Hematopoietic multipotent progenitor cell treated with erythropoietin and hydrocortisone succinate and interleukin-3 and kit ligand, for 6 days (in vitro differentiated cells): ENCODE data around the gene TTC38.
A peak's percentile ranks its signal among the peaks of the same experiment; 100 is the strongest.
"Not testable (repeated sequence)": the region's sequence is repeated elsewhere in the genome, so short reads cannot be mapped to it uniquely, and the experiment has no call there.

ENCODE experiments used
- DNase-seq: peaks from one replicate; pipeline ENCODE4 v3.0.0-alpha.2; 2015

TTC38 gene

GRCh38 chr22:46246178-46246577 is 21.6 kb upstream of the TTC38 start:
- no peak for DNase-seq

GRCh38 chr22:46247443-46247975 is 20.3 kb upstream of the TTC38 start:
- DNase-seq = no peak

- peak; percentile 95 for DNase-seq
Observed at GRCh38 chr22:46250035-46250782, 17.6 kb upstream of the TTC38 start, which contains the start of gene CDPF1. TSS of gene CDPF1 (minus strand) at chr22:46250293. CDS start at chr22:46248284, 2,009 bp downstream.

GRCh38 chr22:46250783-46251125 is 17.1 kb upstream of the TTC38 start:
- no peak for DNase-seq

GRCh38 chr22:46251266-46251665 is 16.5 kb upstream of the TTC38 start:
- DNase-seq = no peak

- DNase-seq = no peak
Observed at GRCh38 chr22:46251816-46252380, 15.9 kb upstream of the TTC38 start.

GRCh38 chr22:46256358-46256958 is 11.3 kb upstream of the TTC38 start:
- no peak for DNase-seq

GRCh38 chr22:46259374-46259773 is 8.4 kb upstream of the TTC38 start:
- DNase-seq = peak; percentile 68

GRCh38 chr22:46260038-46260437 is 7.8 kb upstream of the TTC38 start:
- DNase-seq = no peak

- DNase-seq = peak; percentile 82
Observed at GRCh38 chr22:46262449-46263215, 5.2 kb upstream of the TTC38 start.

GRCh38 chr22:46263216-46263590 is 4.6 kb upstream of the TTC38 start, which contains the start of gene PKDREJ:
TSS of gene PKDREJ (minus strand) at chr22:46263343. CDS start at chr22:46263322, 21 bp downstream.
- DNase-seq = no peak

- DNase-seq = not testable (repeated sequence)
Observed at GRCh38 chr22:46264520-46264919, 3.3 kb upstream of the TTC38 start.

GRCh38 chr22:46265627-46266026 is 2.2 kb upstream of the TTC38 start:
- DNase-seq = not testable (repeated sequence)

- DNase-seq = no peak
Observed at GRCh38 chr22:46269564-46269963, 1.8 kb downstream of the TTC38 start.

GRCh38 chr22:46272196-46272595 is 4.4 kb downstream of the TTC38 start:
- DNase-seq = no peak

- no peak for DNase-seq
Observed at GRCh38 chr22:46272762-46273431, 5.1 kb downstream of the TTC38 start.

- no peak for DNase-seq
Observed at GRCh38 chr22:46273432-46274148, 5.8 kb downstream of the TTC38 start.

GRCh38 chr22:46274381-46274780 is 6.6 kb downstream of the TTC38 start:
- no peak for DNase-seq

- no peak for DNase-seq
Observed at GRCh38 chr22:46275455-46276122, 7.8 kb downstream of the TTC38 start.

- no peak for DNase-seq
Observed at GRCh38 chr22:46276563-46276962, 8.8 kb downstream of the TTC38 start.
